Measurements from ENCODE around the gene ZC3H6. TPM values are rescaled to one million over a fixed set of nuclear protein-coding genes. Genes with fewer than 3 reads are reported as not detected.

Gene ZC3H6
- total and polyA plus RNA-seq, 2 of the 4 experiments (the other 2 are of a cell fraction) = 0.55 to 2.0 TPM

DNA sequence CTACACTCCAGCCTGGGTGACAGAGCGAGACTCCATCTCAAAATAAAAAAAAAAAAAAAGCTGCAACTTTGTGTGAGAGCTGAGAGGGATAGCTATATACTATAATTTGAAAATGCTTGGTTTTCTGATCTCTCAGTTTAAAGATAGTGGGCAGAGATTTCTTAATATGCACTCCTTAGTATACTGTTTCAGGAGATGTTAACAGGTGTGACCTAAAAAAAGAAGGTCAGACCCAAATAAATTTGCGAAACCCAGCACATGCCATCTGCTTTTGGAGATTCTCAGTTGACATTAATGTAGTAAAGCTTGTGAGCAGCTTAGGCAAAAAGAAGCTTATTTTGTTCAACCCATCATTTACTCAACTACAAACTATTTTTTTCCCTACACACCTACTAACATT, 37.4 kb downstream of the ZC3H6 start:
- Histone ChIP-seq H2BK120ac (ENCODE audit: low read depth, low read length) (no peak overlapping the region), H3K27me3 (ENCODE audit: control insufficient read depth, insufficient read depth, low read length) (no peaks in the 10 kb centered on the region), H2AK5ac (ENCODE audit: low read depth, low read length) (no peak overlapping the region), H3K4me3 (ENCODE audit: insufficient read depth, low read depth, low read length) (no peak overlapping the region), H3K27ac (ENCODE audit: insufficient read depth, low read length) (no peak overlapping the region), H4K5ac (ENCODE audit: low read depth, low read length) (no peak overlapping the region), H4K20me1 (ENCODE audit: insufficient read depth, low read length) (no peaks in the 10 kb centered on the region), H3K18ac (ENCODE audit: low read depth, low read length) (no peak overlapping the region), H3K79me1 (ENCODE audit: low read depth in 1 of 2, low read length in 2 of 2) (no peaks in the 10 kb centered on the region), H4K8ac (ENCODE audit: low read depth in 2 of 2, low read length in 2 of 2) (no peak overlapping the region), H3K4me1 (ENCODE audit: control insufficient read depth, insufficient read depth, low read length) (0 out of 2 replicates have a peak, but pooled peaks cover 2% of the 10 kb centered on the region), H3K23ac (ENCODE audit: low read depth, low read length) (no peak overlapping the region), H3K56ac (ENCODE audit: extremely low read depth, insufficient read depth, low read length) (no peak overlapping the region), H2BK20ac (ENCODE audit: low read depth, low read length) (no peak overlapping the region), H3K9me3 (ENCODE audit: control insufficient read depth, insufficient read depth, low read length) (no peaks in the 10 kb centered on the region), H3K36me3 (ENCODE audit: control insufficient read depth, insufficient read depth, low read length) (peaks cover 3% of the 10 kb centered on the region; the same call in 1 of the 2 replicates), H4K91ac (ENCODE audit: insufficient read depth, low read depth, low read length) (no peak overlapping the region), H3K9ac (ENCODE audit: low read depth, low read length) (no peak overlapping the region), H2BK15ac (ENCODE audit: low read depth, low read length) (no peak overlapping the region), H3K9me1 (ENCODE audit: insufficient read depth, low read length) (peaks cover 2% of the 10 kb centered on the region; the same call in 1 of the 2 replicates), H3K4ac (ENCODE audit: low read depth, low read length) (no peak overlapping the region), H2BK5ac (ENCODE audit: low read depth, low read length, poor library complexity, severe bottlenecking) (no peak overlapping the region), H3K14ac (replicated peaks; ENCODE audit: low read depth, low read length) (no peak overlapping the region), H2AFZ (replicated peaks; ENCODE audit: low read length, poor library complexity) (no peak overlapping the region), H3K4me2 (ENCODE audit: low read depth, low read length) (no peak overlapping the region), H2AK9ac (replicated peaks; ENCODE audit: low read depth, low read length, poor library complexity) (no peak overlapping the region)
- BruUV-seq (replicated peaks) = no TSS peak
- DNase-seq (no peak), ATAC-seq (ENCODE audit: low read depth) (no peak)
- intact Hi-C loops (cut with micrococcal nuclease) (no loop called here), dilution Hi-C loops (cut with HindIII; ENCODE audit: low sequenced_read_pairs, unreplicated experiment) (no loop called here), in situ Hi-C loops (cut with MboI; ENCODE audit: low sequenced_read_pairs) (no loop called here)
- TF ChIP-seq, protein P1, sequence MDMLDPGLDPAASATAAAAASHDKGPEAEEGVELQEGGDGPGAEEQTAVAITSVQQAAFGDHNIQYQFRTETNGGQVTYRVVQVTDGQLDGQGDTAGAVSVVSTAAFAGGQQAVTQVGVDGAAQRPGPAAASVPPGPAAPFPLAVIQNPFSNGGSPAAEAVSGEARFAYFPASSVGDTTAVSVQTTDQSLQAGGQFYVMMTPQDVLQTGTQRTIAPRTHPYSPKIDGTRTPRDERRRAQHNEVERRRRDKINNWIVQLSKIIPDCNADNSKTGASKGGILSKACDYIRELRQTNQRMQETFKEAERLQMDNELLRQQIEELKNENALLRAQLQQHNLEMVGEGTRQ (IDR thresholded peaks at IDR 0.05; ENCODE audit: low read depth, low read length) = no peak
- CTCF ChIA-PET = interaction anchor here (0.7 kb wide), 1 partner anchor 16 kb away, joined by 4 read pairs; no protein-coding TSS in a partner anchor
- WGBS, 2 experiments (ENCODE audit: extremely low coverage in 2 of 2, insufficient read length in 1 of 2) = no CpG with 5 or more reads among the region's 2 CpGs
- POLR2A ChIA-PET (ENCODE audit: unreplicated experiment) = no interaction called here

Data from IMR-90 (cell line).